Measurements from ENCODE around the gene TNFRSF12A.

DNA sequence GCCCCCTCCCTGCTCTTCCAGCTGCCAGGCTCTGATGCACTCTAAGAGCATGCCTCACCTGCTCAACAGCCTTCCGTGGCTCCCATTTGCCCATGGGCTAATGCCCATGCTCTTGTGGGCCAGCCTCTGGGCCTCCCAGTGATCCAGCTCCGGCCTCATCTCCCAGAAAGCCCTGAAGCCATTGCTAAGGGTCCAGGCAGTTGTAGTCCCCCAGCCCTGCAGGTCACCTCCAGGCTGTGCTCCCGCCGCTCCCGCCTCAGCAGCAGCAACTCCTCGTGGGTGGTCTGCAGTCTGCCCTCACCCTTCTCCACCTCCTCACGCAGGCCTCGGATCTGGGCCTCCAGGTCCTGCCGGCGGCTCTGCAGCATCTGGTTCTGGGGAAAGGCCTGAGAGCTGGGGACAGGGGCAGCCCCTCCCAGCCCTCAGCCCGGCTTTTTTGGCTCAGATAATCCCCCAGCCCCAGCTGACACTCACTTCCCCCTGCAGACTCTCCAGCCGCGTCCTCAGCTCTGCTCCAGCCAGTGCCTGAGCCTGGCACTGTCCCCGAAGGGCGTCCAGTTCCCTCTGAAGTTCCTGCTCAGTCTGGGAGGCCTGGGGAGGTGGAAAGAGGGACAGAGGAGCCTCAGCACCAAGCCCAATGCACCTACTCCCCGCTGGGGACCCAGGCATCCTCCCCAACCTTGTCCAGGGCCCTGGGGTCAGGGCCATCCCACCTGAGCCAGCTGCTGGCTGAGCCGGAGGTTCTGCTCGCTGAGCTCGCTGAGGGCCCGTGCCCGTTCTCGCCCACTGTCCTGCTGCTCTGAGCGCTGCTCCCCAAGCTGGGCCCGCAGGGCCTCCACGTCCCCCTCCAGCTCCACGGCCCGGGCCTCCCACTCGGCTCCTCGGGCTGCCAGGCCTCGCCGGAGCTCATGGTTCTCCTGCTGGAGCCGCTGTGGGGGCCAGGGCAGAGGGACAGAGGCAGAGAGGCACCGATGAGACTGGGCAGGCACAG lies 10.3 kb downstream of the TNFRSF12A start:
- TF ChIP-seq, protein P1, sequence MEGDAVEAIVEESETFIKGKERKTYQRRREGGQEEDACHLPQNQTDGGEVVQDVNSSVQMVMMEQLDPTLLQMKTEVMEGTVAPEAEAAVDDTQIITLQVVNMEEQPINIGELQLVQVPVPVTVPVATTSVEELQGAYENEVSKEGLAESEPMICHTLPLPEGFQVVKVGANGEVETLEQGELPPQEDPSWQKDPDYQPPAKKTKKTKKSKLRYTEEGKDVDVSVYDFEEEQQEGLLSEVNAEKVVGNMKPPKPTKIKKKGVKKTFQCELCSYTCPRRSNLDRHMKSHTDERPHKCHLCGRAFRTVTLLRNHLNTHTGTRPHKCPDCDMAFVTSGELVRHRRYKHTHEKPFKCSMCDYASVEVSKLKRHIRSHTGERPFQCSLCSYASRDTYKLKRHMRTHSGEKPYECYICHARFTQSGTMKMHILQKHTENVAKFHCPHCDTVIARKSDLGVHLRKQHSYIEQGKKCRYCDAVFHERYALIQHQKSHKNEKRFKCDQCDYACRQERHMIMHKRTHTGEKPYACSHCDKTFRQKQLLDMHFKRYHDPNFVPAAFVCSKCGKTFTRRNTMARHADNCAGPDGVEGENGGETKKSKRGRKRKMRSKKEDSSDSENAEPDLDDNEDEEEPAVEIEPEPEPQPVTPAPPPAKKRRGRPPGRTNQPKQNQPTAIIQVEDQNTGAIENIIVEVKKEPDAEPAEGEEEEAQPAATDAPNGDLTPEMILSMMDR (IDR thresholded peaks at IDR 0.05) = no peak
- no peak for TF ChIP-seq TCF7L2 (IDR thresholded peaks at IDR 0.05; ENCODE audit: low read depth, low read length)
- no peak for TF ChIP-seq SIN3A (IDR thresholded peaks at IDR 0.05; ENCODE audit: borderline replicate concordance, insufficient read depth, low read depth, low read length)
